ENCODE measurements around the gene HOXD11.
A peak's percentile ranks its signal among the peaks of the same experiment; 100 is the strongest.

HOXD11 gene

DNA sequence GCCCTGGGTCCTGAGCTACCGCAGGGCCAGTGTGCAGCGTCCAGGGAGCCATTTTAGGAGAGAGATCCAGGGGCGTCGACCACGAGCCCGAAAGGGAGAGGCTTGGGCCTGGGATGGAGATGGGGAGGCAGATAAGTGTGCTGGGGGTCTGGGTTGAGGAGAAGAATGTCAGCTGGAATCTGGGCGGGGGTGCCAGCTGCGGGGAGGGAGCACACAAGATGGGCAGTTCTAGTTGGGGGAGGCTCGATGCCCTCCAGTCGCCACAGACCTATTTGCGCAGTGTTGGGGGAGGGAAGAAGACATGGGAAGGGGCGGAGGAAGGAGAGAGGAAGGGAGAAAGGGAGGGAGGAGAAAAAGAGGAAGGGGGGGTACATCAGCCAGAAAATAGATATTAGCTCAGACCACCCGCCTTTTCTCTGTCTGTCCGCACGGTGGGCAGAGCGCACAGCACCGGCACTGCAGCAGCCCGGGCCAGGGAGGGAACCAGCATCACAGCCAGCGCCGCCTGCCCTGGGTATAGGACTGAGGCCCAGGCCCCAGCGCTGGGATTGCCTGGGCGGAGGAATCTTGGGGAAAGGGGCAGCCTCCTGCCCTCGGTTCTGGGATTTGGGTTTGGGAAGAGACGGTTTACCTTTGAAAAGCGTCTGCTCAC is 1.9 kb upstream of the HOXD11 start:
- no peak for DNase-seq

DNA sequence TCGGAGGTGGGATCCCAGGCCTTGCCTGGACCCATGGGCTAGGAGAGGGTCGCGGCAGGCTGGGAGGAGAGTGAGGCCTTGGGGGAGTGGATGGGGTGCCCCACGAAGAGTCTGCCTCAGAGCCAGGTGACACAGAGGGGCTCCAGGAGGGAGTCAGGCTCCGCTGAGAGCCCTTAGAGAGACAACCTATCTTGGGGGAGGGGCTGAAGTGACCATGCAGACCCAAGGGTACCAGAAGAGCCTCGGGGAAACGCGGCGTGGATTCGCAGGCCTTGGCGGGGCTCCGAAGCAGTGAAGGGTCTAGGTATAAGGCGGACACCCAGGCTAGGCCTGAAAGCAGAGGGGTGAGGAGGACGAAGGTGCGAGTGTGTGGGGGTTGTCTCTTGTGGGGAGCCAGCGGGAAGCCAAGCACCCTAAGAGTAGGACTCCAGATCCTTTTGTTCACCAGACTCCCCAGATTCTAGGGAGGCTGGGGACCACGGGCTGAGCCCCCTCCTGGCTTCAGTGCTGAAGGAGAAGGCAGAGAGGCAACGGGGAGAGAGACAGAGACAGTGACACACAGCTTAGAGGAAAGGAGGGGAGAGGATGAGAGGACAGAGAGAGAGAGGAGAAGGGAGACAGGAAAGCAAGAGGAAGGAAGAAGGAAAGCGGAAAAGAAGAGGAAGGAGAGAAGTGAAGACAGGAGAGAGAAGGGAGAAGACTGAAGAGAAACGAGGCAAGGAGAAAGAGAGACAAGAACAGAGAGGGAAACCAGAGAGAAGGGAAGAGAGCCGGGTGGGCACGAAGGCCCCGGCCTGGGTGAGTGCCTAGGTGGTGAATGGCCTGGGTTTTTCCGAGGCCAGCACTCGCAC is 1.1 kb upstream of the HOXD11 start:
- DNase-seq: no peak

DNA sequence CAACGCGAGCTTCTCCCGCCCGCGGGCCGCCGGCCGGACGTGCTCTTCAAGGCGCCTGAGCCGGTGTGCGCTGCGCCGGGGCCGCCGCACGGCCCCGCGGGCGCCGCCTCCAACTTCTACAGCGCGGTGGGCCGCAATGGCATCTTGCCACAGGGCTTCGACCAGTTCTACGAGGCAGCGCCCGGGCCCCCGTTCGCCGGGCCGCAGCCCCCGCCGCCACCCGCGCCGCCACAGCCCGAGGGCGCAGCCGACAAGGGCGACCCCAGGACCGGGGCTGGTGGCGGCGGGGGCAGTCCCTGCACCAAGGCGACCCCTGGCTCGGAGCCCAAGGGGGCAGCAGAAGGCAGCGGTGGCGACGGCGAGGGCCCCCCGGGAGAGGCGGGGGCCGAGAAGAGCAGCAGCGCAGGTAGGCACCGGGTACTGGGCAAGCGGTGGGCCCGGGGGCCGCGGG is 676 bp downstream of the HOXD11 start:
- no peak for DNase-seq

DNA sequence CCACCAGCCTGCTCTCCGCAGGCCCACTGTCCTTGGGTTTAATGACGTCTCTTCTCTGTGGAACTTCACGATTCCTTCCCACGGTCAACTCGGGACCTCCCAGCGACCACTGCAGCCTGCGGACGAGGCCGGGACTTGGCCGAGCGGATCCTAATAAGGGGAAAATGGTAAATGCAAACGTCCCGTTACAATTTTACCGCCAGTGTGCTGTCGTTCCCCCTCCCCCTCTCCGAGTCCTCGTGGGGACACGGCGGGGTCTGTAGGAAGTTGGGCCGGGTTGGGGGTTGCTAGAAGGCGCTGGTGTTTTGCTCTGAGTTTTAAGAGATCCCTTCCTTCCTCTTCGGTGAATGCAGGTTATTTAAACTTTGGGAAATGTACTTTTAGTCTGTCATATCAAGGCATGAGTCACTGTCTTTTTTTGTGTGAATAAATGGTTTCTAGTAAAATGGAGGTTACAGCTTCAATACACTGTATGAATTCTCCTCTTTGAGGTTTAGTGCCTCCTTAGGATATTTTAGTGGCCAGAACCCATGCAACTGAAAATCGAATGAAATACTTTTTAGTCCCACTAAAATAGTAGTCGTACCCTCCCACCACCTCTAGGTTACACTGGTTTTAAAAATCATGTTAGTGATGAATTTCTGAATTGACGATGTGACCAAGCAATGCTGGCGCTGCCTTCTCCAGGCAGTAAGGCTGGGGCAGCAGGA is 2.3 kb downstream of the HOXD11 start:
- no peak for DNase-seq

DNA sequence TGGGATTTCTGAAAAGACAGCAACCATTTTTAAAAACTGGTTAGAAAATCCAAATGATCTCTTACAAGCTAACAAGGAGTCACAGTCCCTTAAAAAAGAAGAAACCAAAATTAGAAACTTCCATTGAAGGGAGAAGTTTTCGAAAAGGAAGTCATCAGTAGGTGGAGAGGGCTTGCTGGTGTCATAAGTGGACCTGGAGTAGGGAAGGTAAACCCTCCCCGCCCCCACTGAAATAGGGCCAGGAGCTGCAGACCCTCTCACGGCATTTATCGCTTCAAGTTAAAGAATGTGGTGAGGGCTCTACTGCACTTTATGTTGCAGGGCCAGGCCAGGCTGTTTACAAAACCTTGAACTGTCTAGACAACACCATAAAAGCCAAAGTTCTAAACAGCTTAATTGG is 2.9 kb downstream of the HOXD11 start:
- DNase-seq: no peak

DNA sequence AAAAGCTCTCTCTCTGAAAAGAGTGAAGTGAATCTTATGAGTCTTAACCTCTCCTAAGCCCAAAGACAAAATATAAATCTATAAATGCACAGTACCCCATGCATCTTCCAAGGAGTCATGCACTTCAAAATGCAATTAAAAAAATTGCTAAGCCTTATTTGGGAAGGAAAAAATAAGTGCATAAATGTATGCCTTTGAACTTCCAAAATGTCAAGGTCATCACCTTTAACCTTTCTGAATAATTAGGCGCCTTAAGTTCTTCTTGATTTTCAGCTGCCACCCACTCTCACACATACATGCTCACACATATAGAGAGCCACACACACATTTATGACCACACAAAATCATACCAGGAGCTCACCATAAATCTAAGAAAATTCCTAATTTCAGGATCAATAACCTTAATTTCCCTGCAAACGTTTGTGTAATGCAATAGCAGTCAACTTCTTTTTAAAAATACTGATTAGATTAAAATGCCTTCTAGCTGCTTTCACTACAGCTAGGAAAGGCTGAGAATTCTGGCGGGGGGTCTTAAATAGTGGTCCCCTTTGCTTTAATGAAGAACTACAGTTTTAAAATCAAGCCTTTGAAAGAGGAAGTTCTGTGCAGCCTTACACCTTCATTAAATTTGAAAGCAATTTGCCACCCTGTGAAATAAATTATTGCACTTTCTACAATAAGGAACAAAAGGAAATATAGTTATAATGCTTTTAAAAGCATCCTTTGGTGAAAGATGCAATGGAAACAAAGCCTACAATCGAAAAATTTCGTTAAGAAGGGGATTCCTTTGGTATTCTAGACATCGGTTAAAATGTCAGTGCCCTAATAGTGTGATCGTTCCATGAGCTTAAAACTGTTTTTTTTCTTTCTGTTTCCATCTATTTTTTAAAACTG is 3.6 kb downstream of the HOXD11 start:
- DNase-seq: no peak

DNA sequence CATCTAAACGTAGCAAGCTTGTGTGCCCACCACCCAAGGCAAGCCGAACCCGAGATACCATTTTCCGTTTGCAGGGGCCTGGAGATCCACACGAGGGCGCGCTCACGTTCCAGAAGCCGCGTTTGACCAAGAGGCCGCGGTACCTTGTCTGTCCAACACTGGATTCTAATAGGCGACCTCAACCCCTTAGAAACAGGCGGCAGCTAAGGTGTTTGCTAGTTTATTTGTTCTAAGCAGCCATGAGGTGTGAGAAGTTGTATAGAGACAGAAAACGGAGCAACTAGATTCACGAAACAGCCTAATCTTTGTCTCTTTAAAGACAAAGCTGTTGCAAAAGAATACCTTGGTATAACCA is 4.2 kb downstream of the HOXD11 start:
- DNase-seq: peak in 1 of 56 donors; percentile 2

DNA sequence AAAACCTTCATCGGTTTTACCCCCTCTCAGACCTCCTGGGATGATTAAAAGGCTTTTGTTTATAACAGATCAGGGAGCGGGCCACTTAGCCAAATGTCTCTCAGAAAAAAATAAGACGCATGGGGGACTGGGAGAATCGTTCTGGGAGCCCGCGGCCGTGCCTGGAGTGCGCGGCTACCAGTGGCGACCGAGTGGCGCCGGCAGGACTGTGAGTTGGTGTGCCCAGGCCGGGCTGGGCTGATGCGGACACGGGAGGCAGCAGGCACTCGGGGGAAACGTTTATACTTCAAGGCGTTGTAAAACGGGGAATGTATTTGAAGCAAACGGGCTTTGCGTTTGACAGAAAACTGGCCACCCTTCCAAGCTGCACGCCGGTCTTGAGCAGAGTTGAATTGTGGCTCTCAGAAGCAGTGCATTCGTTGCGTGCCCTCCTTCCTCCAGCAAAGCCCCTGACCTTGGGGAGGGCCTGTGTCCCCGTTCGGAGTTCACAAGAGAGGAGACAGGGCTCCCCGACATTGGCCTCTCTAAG is 4.8 kb downstream of the HOXD11 start:
- no peak for DNase-seq

DNA sequence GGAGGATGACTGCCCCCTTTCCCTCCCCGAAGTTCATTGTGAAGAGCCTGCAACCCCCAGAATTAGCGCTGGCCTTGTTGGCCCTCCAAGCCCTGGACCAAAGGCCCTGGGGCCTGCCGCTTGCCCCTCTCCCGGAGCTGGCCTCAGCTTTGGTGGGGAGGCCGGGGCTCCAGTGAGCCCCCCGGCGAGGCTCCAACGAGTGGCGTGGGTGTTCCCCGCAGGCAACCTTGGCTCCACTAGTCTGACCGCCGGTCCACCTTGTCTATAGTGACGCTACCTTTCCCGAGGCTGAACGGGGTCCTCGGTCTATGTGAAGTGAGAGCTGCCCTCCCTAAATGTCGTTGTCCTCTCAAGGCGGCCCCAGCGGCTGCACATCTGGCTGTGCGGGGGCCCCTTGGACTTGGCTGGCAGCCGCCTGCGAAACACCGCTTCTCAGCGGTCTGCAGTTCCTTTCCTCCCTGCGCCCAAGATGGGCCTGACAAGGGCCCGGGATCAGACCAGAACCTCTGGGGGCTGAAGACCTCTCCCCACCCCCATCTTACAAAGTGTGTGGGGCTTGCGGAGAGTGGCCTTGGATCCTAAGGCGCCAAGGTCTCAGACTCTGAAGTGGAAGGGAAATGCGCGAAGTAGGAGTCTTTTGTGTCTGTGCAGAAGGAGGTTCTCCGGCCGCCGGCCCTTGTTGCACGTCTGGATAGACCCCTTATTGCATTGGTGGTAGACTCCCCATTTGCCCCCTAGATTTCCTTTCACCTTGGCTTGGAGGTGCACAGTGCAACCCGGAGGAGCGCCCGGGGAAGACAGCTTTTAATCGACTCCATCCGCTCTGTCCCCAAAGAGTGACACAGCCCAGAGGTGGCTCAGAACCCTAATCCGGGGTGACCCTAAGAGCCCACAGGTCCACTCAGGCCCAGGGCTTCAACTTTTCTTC is 5.6 kb downstream of the HOXD11 start:
- DNase-seq: no peak

DNA sequence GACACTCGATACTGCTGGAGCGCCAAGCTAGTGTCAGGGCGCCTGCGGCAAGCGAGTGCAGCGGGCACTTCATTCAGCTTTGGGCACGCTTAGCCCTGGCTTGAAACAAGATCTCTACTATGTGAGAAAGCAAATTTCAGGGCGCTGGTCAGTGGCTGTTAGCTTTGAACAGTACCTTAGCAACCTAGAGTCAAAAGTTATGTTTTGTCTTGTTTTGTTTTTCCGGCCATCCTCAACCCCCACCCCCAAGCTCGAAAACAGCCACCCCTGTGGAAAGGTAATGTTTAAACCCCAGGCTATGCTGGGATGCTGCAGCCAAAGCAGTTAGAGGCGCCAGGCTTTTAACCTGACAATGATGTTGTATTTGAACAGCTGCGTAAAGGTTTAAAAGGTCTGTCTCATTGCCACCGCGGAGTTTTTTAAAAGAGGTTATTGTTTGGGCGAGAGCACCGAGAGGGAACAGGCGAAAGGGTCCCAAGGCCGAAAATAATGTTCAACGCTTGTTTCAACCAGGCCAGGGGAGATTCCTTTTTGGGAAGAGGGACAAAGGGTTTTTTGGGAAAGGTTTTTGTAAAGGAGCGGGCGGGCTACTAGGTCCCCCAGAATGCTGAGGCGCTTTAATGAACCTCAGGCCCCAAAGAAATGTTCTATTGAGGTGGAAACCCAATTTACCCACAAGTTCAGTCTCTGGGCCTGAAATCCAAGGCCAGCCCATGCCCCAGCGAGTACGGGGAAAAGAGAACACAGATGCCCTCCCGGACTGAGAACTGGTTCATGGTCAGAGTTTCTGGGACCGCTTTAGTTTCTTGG is 7.2 kb downstream of the HOXD11 start:
- DNase-seq: no peak

DNA sequence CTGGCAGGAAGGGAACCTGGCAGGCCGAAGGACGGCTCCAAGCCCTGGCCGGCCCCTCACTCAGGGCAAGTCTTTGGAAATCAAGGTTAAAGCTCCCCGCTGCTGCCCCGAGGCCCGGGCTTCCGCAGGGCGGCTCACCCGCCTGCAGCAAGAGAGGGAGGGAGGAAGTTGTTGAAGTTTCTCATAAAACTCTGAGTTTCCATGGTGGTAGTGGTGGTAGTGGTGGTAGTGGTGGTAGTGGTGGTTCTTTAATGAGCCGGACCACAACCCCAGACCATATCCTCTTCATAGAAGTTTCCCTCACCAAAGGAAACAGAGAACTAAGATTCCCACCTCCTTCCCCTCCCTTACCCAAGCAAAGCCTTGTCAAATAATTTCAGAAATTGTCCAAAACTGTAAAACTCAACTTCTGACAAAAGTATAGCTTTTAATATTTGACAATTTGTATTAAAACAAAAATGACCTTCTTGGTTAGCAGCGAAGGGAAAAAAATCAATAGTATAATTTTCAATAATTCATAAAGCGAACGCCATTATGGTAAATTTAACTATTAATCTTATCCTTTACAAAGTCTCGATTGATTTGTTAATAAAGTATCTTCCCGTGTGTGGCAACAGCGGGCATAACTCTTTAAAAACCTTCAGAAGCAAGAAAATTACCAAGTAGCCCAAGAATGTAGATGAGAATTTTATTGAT is 8.0 kb downstream of the HOXD11 start:
- DNase-seq: no peak

DNA sequence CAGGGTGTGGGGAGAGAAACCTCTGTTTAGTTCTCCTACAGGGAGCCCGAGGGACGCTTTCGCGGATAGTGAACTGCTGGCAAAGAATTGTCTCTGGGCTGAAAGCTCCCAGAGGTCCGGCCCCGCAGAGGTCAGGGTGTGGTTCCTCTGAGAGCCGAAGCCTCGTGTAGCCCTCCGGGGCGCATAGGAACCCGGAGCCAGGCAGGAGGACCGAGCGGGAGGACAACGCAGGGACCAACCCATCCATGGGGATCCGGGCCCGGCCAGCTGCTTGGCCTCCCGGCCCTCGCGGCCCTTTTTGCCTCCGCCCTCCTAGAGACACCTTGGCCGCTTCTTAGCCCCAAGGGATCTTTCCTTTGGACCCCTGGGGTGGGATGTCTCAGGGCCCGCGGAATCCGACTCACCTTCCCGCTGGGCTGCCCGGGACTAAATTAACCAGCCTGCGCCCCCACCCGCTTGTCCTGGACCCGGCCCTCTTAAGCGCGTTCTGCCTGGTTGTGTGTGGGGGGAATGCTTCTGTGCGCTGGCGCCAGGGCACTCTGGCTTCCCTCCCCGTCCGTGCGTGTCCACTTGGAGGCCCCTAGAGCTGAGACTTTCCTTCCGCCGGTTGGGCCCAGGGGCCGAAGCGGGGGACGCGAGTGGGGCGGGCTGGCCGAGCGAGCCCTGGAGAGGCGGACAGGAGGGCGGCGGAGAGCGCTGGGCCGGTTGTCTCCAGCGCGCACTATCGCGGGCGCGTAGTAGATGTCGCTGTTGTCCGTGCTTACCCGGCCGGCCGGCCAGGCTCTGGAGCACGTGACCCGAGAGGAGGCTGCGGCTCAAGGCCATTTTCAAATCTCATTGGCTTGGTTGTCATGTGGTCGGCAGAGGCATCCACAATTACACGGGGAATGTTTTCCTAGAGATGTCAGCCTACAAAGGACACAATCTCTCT is 9.1 kb downstream of the HOXD11 start, which contains the start of gene HOXD10:
HOXD10 (plus strand) TSS at position 896 of the 931 bp plus-strand sequence. CDS start 56 bp downstream, outside the sequence.
- DNase-seq: no peak

DNA sequence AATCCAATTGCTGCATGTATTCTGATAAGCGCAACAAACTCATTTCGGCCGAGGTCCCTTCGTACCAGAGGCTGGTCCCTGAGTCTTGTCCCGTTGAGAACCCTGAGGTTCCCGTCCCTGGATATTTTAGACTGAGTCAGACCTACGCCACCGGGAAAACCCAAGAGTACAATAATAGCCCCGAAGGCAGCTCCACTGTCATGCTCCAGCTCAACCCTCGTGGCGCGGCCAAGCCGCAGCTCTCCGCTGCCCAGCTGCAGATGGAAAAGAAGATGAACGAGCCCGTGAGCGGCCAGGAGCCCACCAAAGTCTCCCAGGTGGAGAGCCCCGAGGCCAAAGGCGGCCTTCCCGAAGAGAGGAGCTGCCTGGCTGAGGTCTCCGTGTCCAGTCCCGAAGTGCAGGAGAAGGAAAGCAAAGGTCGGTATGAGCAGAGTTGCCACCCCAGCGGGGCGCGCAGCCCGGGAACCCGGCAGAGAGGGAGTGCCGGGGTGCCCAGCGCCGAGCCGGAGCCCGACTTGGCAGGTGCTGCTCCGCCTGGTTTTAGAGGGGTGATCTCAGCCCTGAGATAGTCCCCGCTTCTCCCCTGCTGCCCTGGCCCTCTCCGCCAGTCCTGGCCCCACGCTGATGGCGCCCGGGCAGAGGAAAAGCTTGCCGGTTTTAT is 10.2 kb downstream of the HOXD11 start:
- no peak for DNase-seq

DNA sequence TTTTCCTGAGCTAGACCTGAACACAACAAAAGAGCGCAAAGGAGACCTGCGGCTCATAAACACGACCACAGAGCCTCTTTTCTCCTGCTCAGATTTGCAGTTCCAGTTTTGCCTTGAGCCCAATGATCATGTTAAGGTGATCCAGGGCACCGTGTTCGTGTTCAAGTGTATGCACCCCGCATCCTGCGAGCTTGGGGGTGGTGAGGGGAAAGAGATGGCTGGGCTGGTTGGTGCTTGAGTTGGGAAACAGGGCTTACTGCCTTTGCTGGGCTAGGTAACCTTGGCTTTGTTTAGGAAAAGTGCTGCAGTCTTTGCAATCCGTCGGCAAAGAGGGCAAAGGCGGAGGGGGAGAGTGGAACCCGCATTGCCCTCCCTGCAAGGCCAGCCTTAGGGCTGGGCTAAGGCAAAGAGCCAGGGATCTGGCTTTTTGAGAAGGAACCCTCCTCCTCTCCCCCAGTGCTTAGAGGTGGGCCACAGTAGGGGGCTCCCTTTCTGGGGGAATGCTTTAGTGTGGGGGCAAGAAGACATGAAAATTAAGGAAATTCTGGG is 10.8 kb downstream of the HOXD11 start:
- DNase-seq: no peak

DNA sequence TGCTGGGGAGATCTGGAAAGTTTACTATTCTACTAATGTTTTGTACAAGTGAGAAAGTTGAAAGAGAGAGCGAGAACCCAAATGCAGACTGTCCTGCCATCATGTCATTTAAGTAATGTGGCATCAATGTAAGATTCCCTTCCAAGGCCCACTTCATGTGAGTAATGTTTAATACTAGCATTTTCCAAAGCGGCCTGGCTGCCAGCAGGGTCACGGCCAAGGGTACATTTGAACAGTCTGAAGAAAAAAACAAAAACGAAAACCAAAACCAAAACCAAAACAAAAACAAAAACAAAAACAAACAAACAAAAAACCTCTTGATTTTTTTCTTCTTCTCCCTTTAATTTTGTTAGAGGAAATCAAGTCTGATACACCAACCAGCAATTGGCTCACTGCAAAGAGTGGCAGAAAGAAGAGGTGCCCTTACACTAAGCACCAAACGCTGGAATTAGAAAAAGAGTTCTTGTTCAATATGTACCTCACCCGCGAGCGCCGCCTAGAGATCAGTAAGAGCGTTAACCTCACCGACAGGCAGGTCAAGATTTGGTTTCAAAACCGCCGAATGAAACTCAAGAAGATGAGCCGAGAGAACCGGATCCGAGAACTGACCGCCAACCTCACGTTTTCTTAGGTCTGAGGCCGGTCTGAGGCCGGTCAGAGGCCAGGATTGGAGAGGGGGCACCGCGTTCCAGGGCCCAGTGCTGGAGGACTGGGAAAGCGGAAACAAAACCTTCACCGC is 11.7 kb downstream of the HOXD11 start:
- no peak for DNase-seq

All from nucleus accumbens (tissue), 56 donors.